Loucy (cell line): ENCODE measurements around the gene SOWAHD.

Experiments used
- H2AFZ ChIP-seq: fragments of 200-600 bp; sonication (generic); 2 replicates; pipeline ENCODE4 v1.6.0; 2016; ENCODE audit warnings: antibody characterized with exemption, mild to moderate bottlenecking, low read length, moderate library complexity
- H3F3A ChIP-seq: fragments of 200-600 bp; 2 replicates; pipeline ENCODE4 v1.6.0; 2016; ENCODE audit warnings: antibody characterized with exemption, low read depth, mild to moderate bottlenecking
- H3K27me3 ChIP-seq: fragments of 200-600 bp; sonication (generic); 2 replicates; pipeline ENCODE4 v1.6.1; 2014; ENCODE audit warnings: low read length, mild to moderate bottlenecking; ENCODE audit not compliant: insufficient read depth, poor library complexity, severe bottlenecking
- H3K36me3 ChIP-seq: fragments of 200-600 bp; sonication (generic); 2 replicates; pipeline ENCODE4 v1.6.1; 2016; ENCODE audit warnings: low read length; ENCODE audit not compliant: insufficient read depth
- H3K4me1 ChIP-seq: fragments of 200-600 bp; sonication (generic); 2 replicates; pipeline ENCODE4 v1.5.1; 2014; ENCODE audit warnings: low read length, mild to moderate bottlenecking; ENCODE audit not compliant: insufficient read depth, poor library complexity, severe bottlenecking
- H3K4me2 ChIP-seq: fragments of 200-600 bp; sonication (generic); 2 replicates; pipeline ENCODE4 v1.6.0; 2014; ENCODE audit warnings: antibody characterized with exemption, low read length, low read depth, mild to moderate bottlenecking; ENCODE audit not compliant: poor library complexity, severe bottlenecking
- H3K4me3 ChIP-seq: fragments of 200-600 bp; sonication (generic); 2 replicates; pipeline ENCODE4 v1.5.1; 2014; ENCODE audit warnings: low read length, mild to moderate bottlenecking, mixed read lengths; ENCODE audit not compliant: poor library complexity, severe bottlenecking
- H3K79me2 ChIP-seq: fragments of 200-600 bp; sonication (generic); 2 replicates; pipeline ENCODE4 v1.6.1; 2014; ENCODE audit warnings: low read length; ENCODE audit not compliant: insufficient read depth
- H3K9ac ChIP-seq: fragments of 200-600 bp; sonication (generic); 2 replicates; pipeline ENCODE4 v1.6.0; 2014; ENCODE audit warnings: mild to moderate bottlenecking, low read depth, low read length, moderate library complexity; ENCODE audit not compliant: poor library complexity, severe bottlenecking
- H3K9me2 ChIP-seq: fragments of 200-600 bp; sonication (generic); replicated peaks from 2 replicates; pipeline ENCODE4 v1.6.1; 2016; ENCODE audit warnings: low read depth, low read length, mixed read lengths
- H3K9me3 ChIP-seq: fragments of 200-600 bp; sonication (generic); 2 replicates; pipeline ENCODE4 v1.6.1; 2014; ENCODE audit warnings: mild to moderate bottlenecking, antibody characterized with exemption, low read length, low read depth; ENCODE audit not compliant: insufficient read depth
- H4K20me1 ChIP-seq: fragments of 200-600 bp; sonication (generic); 2 replicates; pipeline ENCODE4 v1.6.0; 2014; ENCODE audit warnings: antibody characterized with exemption, low read length, mild to moderate bottlenecking; ENCODE audit not compliant: insufficient read depth, poor library complexity, severe bottlenecking
- EZH2phosphoT487 ChIP-seq: fragments of 200-600 bp; IDR thresholded peaks from 2 replicates; pipeline ENCODE4 v1.6.1; 2018; ENCODE audit warnings: antibody characterized with exemption, mild to moderate bottlenecking, moderate library complexity, borderline replicate concordance
- TF ChIP-seq, protein P1 (sequence below): fragments of 200-600 bp; sonication (generic); conservative IDR thresholded peaks from 2 replicates; pipeline ENCODE4 v1.5.1; 2014; ENCODE audit warnings: mild to moderate bottlenecking, antibody characterized with exemption, low read length

Gene SOWAHD

GRCh38 chrX:119778829-119779228, 20.4 kb downstream of the SOWAHD start:
- no peak for TF ChIP-seq EZH2phosphoT487
- TF ChIP-seq, protein P1, sequence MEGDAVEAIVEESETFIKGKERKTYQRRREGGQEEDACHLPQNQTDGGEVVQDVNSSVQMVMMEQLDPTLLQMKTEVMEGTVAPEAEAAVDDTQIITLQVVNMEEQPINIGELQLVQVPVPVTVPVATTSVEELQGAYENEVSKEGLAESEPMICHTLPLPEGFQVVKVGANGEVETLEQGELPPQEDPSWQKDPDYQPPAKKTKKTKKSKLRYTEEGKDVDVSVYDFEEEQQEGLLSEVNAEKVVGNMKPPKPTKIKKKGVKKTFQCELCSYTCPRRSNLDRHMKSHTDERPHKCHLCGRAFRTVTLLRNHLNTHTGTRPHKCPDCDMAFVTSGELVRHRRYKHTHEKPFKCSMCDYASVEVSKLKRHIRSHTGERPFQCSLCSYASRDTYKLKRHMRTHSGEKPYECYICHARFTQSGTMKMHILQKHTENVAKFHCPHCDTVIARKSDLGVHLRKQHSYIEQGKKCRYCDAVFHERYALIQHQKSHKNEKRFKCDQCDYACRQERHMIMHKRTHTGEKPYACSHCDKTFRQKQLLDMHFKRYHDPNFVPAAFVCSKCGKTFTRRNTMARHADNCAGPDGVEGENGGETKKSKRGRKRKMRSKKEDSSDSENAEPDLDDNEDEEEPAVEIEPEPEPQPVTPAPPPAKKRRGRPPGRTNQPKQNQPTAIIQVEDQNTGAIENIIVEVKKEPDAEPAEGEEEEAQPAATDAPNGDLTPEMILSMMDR, result no peak
- Histone ChIP-seq H3K4me2 (no peak overlapping the region), H3K79me2 (peaks cover 13% of the 10 kb centered on the region; the same call in 1 of the 2 replicates), H3F3A (no peaks in the 10 kb centered on the region), H3K9ac (no peak overlapping the region), H3K36me3 (peaks cover 3% of the 10 kb centered on the region; the same call in 1 of the 2 replicates), H4K20me1 (peaks cover 6% of the 10 kb centered on the region), H2AFZ (no peak overlapping the region), H3K9me2 (no peaks in the 10 kb centered on the region), H3K27me3 (no peaks in the 10 kb centered on the region), H3K4me1 (no peaks in the 10 kb centered on the region), H3K4me3 (no peak overlapping the region), H3K9me3 (no peaks in the 10 kb centered on the region)

DNA sequence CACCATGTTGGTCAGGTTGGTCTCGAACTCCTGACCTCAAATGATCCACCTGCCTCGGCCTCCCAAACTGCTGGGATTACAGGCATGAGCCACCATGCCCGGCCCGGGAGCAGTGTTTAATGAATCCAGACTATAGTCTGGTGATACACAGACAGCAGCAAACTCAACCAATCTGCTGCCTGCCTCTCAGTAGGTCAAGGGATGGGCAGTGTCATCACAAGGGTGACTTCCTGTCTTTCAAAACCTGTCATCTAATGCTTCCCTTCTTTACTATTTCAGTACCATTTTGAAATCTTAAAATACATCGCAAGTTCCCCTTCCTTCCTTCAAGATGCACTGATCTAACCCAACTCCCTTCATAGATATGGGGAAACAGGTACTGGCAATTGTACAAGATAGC, 24.6 kb downstream of the SOWAHD start:
- H3K9ac ChIP-seq, result no peak overlapping the region
- H3K9me3 ChIP-seq, result no peaks in the 10 kb centered on the region
- H3K27me3 ChIP-seq, result no peaks in the 10 kb centered on the region
- no peak overlapping the region for H2AFZ ChIP-seq
- H3F3A ChIP-seq, result no peaks in the 10 kb centered on the region; the same call in 1 of the 2 replicates
- no peak for TF ChIP-seq EZH2phosphoT487
- TF ChIP-seq, protein P1, result no peak
- H3K4me2 ChIP-seq, result peak overlapping the region; percentile 40
- peaks cover 27% of the 10 kb centered on the region for H3K36me3 ChIP-seq
- no peaks in the 10 kb centered on the region for H3K9me2 ChIP-seq
- H3K79me2 ChIP-seq, result peaks cover 54% of the 10 kb centered on the region
- H3K4me1 ChIP-seq, result peaks cover 4% of the 10 kb centered on the region
- no peak overlapping the region for H3K4me3 ChIP-seq
- H4K20me1 ChIP-seq, result peaks cover 38% of the 10 kb centered on the region

GRCh38 chrX:119784747-119785446, 26.5 kb downstream of the SOWAHD start:
- Histone ChIP-seq H3K36me3 (peaks cover 41% of the 10 kb centered on the region), H4K20me1 (peaks cover 54% of the 10 kb centered on the region), H3K4me3 (peak overlapping the region; percentile 45), H3K9me3 (no peaks in the 10 kb centered on the region), H3K27me3 (no peaks in the 10 kb centered on the region), H2AFZ (no peak overlapping the region), H3K79me2 (peaks cover 73% of the 10 kb centered on the region), H3K4me1 (peaks cover 4% of the 10 kb centered on the region), H3F3A (no peaks in the 10 kb centered on the region; the same call in 1 of the 2 replicates), H3K9me2 (no peaks in the 10 kb centered on the region), H3K4me2 (peak overlapping the region; percentile 63), H3K9ac (no peak overlapping the region)
- TF ChIP-seq, protein P1, result peak; percentile 62
- TF ChIP-seq EZH2phosphoT487, result no peak
